Trophoblast cell (in vitro differentiated cells and primary cell): Measurements from ENCODE around the gene LRGUK. TPM values are rescaled to one million over a fixed set of nuclear protein-coding genes. Genes with fewer than 3 reads are reported as not detected.
"Not testable (repeated sequence)": the region's sequence is repeated elsewhere in the genome, so short reads cannot be mapped to it uniquely, and the experiment has no call there.

ENCODE experiments used
- DNase-seq, 2 donors: peaks; one replicate each; pipeline ENCODE4 v3.0.0-alpha.2; 2016
- H2AFZ ChIP-seq: 2 replicates; pipeline ENCODE4 v1.6.1; 2013; ENCODE audit warnings: low read length, moderate library complexity, mild to moderate bottlenecking; ENCODE audit not compliant: insufficient read depth, poor library complexity
- H2AK5ac ChIP-seq: 2 replicates; pipeline ENCODE4 v1.6.1; 2013; ENCODE audit warnings: mild to moderate bottlenecking, low read length
- H2BK120ac ChIP-seq: 2 replicates; pipeline ENCODE4 v1.6.1; 2013; ENCODE audit warnings: low read length, mild to moderate bottlenecking, moderate library complexity; ENCODE audit not compliant: insufficient read depth, poor library complexity
- H2BK12ac ChIP-seq: 2 replicates; pipeline ENCODE4 v1.6.1; 2013; ENCODE audit warnings: mild to moderate bottlenecking, low read length, moderate library complexity
- H2BK5ac ChIP-seq: 2 replicates; pipeline ENCODE4 v1.6.1; 2013; ENCODE audit warnings: low read length, low read depth, moderate library complexity, mild to moderate bottlenecking; ENCODE audit not compliant: poor library complexity
- H3K14ac ChIP-seq: 2 replicates; pipeline ENCODE4 v1.6.1; 2013; ENCODE audit warnings: mild to moderate bottlenecking, low read length
- H3K18ac ChIP-seq: 2 replicates; pipeline ENCODE4 v1.6.1; 2013; ENCODE audit warnings: mild to moderate bottlenecking, low read length
- H3K23ac ChIP-seq: 2 replicates; pipeline ENCODE4 v1.6.1; 2013; ENCODE audit warnings: low read length
- H3K27ac ChIP-seq: 2 replicates; pipeline ENCODE4 v1.5.1; 2013; ENCODE audit warnings: low read depth, mild to moderate bottlenecking, inconsistent platforms, low read length, moderate library complexity
- H3K27me3 ChIP-seq: 2 replicates; pipeline ENCODE4 v1.6.1; 2013; ENCODE audit warnings: inconsistent platforms, mild to moderate bottlenecking, low read length, moderate library complexity; ENCODE audit not compliant: insufficient read depth
- H3K36me3 ChIP-seq, 2 experiments: 1 replicate in 1 of 2; 2 replicates in 1 of 2; pipeline ENCODE4 v1.6.1; 2013; ENCODE audit warnings: low read length in 2 of 2, mild to moderate bottlenecking in 2 of 2, moderate library complexity in 1 of 2; ENCODE audit not compliant: insufficient read depth in 2 of 2, control insufficient read depth in 1 of 2
- H3K4ac ChIP-seq: 2 replicates; pipeline ENCODE4 v1.6.1; 2013; ENCODE audit warnings: low read depth, mild to moderate bottlenecking, low read length, moderate library complexity
- H3K4me1 ChIP-seq, 2 experiments: 1 replicate in 1 of 2; 2 replicates in 1 of 2; pipeline ENCODE4 v1.6.1; 2013; ENCODE audit warnings: low read length in 2 of 2, mild to moderate bottlenecking in 2 of 2, moderate library complexity in 1 of 2; ENCODE audit not compliant: insufficient read depth in 2 of 2, control insufficient read depth in 1 of 2
- H3K4me2 ChIP-seq: 2 replicates; pipeline ENCODE4 v1.6.1; 2013; ENCODE audit warnings: inconsistent platforms, mild to moderate bottlenecking, low read length, moderate library complexity
- H3K4me3 ChIP-seq: 2 replicates; pipeline ENCODE4 v1.5.1; 2013; ENCODE audit warnings: mild to moderate bottlenecking, low read depth, low read length, inconsistent platforms
- H3K79me1 ChIP-seq: one replicate; pipeline ENCODE4 v1.6.1; 2013; ENCODE audit warnings: low read length
- H3K79me2 ChIP-seq: 2 replicates; pipeline ENCODE4 v1.6.1; 2013; ENCODE audit warnings: low read length, mild to moderate bottlenecking; ENCODE audit not compliant: control insufficient read depth, insufficient read depth, poor library complexity
- H3K9ac ChIP-seq: 2 replicates; pipeline ENCODE4 v1.6.1; 2013; ENCODE audit warnings: mild to moderate bottlenecking, low read length
- H3K9me3 ChIP-seq: 2 replicates; pipeline ENCODE4 v1.6.1; 2013; ENCODE audit warnings: low read depth, mild to moderate bottlenecking, control low read depth, inconsistent platforms, low read length; ENCODE audit not compliant: insufficient read depth
- H4K12ac ChIP-seq: 2 replicates; pipeline ENCODE4 v1.6.1; 2013; ENCODE audit warnings: low read depth, mild to moderate bottlenecking, low read length, moderate library complexity
- H4K8ac ChIP-seq: 2 replicates; pipeline ENCODE4 v1.6.1; 2013; ENCODE audit warnings: low read depth, mild to moderate bottlenecking, low read length, moderate library complexity
- H4K91ac ChIP-seq: one replicate; pipeline ENCODE4 v1.6.1; 2013; ENCODE audit warnings: low read depth, mild to moderate bottlenecking, low read length, moderate library complexity
- WGBS: extraction: QIAGEN DNeasy Blood & Tissue Kit; methylation state at CpG from one replicate; pipeline ENCODE4 v1.1.7; 2013; ENCODE audit warnings: missing lambda C conversion rate; ENCODE audit not compliant: insufficient read length, insufficient coverage; ENCODE audit errors: extremely low coverage; 5-methylcytosine and 5-hydroxymethylcytosine counted together
- polyA plus RNA-seq: library from polyadenylated mRNA; stranded (reverse); fragments of 200-250 nt; gene quantifications from 2 replicates; pipeline ENCODE4 v1.2.3, GENCODE V29; 2013

The LRGUK gene
- 0.17 and 0.18 TPM in 2 replicates for polyA plus RNA-seq

- Histone ChIP-seq H3K36me3 (no peaks in the 10 kb centered on the region), H3K14ac (no peak within 1 kb of the TSS), H3K4me2 (peak within 1 kb of the TSS; percentile 96), H2BK5ac (no peak within 1 kb of the TSS), H3K27ac (no peak within 1 kb of the TSS), H2AK5ac (no peak within 1 kb of the TSS), H2AFZ (peak within 1 kb of the TSS; percentile 85), H4K8ac (peak within 1 kb of the TSS; percentile 65), H3K9me3 (no peaks in the 10 kb centered on the region), H3K4ac (no peak within 1 kb of the TSS), H3K18ac (no peak within 1 kb of the TSS), H3K79me1 (no peaks in the 10 kb centered on the region), H3K4me1 (peaks cover 3% of the 10 kb centered on the region in 2 experiments), H4K91ac (no peak within 1 kb of the TSS), H3K79me2 (no peaks in the 10 kb centered on the region), H3K9ac (no peak within 1 kb of the TSS), H3K4me3 (peak within 1 kb of the TSS; percentile 72), H2BK12ac (no peak within 1 kb of the TSS), H2BK120ac (no peak within 1 kb of the TSS), H4K12ac (no peak within 1 kb of the TSS), H3K27me3 (no peaks in the 10 kb centered on the region), H3K23ac (no peak within 1 kb of the TSS)
- DNase-seq = peak; percentile 56 to 81
- WGBS = no CpG with 5 or more reads among the region's 43 CpGs
Observed at GRCh38 chr7:134126966-134127848, at the start of gene LRGUK. LRGUK (plus strand) TSS chr7:134127340; CDS start chr7:134127368, 28 bp downstream.

- not testable (repeated sequence) for H2AK5ac ChIP-seq, H3K14ac ChIP-seq, H3K27ac ChIP-seq, H2BK5ac ChIP-seq, H2BK12ac ChIP-seq, H3K27me3 ChIP-seq, H4K8ac ChIP-seq, DNase-seq, H3K4ac ChIP-seq, H2AFZ ChIP-seq, H3K18ac ChIP-seq, H3K79me1 ChIP-seq, H3K9ac ChIP-seq, H3K9me3 ChIP-seq, H4K91ac ChIP-seq, H3K23ac ChIP-seq, H3K4me3 ChIP-seq, H3K36me3 ChIP-seq, H2BK120ac ChIP-seq, H4K12ac ChIP-seq, H3K4me1 ChIP-seq, H3K4me2 ChIP-seq, H3K79me2 ChIP-seq
- no CpG with 5 or more reads among the region's 2 CpGs for WGBS
Observed at GRCh38 chr7:134077560-134077959, 49.6 kb upstream of the LRGUK start.

DNA sequence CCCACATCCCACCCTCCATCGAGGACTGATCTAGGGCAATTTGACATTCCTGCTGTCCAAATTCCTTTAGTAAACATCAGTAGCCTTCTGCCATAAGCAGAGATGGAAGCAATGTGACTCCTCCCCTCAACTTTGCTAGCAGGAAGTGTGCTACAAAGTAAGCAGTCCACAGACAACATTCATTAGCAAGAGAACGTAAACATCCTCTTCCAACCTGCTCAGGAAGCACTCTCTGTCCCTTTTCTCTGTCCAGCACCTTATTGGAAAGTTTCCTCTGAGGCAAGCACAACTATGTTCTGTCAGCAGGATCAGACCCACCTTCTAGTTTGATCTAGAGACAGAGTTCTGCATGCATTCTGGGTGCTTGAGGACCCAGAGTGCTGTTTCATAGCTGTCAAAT is 48.1 kb upstream of the LRGUK start:
- Histone ChIP-seq H3K79me1 (no peaks in the 10 kb centered on the region), H2AFZ (no peak overlapping the region), H2BK120ac (no peak overlapping the region), H3K14ac (no peak overlapping the region), H3K27ac (no peak overlapping the region), H3K9me3 (no peaks in the 10 kb centered on the region), H3K36me3 (no peaks in the 10 kb centered on the region), H4K91ac (no peak overlapping the region), H3K23ac (no peak overlapping the region), H2AK5ac (no peak overlapping the region), H2BK5ac (no peak overlapping the region), H3K4me2 (no peak overlapping the region), H4K8ac (no peak overlapping the region), H3K4me1 (peaks cover 0 to 3% of the 10 kb centered on the region in 2 experiments), H3K4ac (no peak overlapping the region), H3K9ac (no peak overlapping the region), H4K12ac (no peak overlapping the region), H3K18ac (no peak overlapping the region), H3K27me3 (no peaks in the 10 kb centered on the region), H3K79me2 (no peaks in the 10 kb centered on the region), H2BK12ac (no peak overlapping the region), H3K4me3 (no peak overlapping the region)
- WGBS = no CpG with 5 or more reads among the region's 2 CpGs
- DNase-seq = no peak

DNA sequence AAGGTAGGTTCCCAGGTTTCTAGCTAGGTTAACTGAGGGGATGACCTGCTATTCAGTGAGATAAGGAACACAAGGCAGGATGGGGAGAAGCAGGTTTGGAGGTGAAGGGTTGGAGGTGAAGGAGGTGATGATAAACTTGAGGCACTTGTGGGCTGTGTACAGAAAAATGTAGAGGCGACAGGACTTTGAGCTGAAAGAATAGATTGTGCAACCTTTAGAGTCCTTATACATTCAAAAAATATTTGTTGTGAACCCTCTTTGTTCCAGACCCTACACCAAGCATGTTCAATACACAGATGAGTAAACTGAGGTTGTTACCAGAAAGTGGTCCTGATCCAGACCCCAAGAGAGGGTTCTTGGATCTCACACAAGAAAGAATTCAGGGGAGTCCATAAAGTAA is 45.4 kb upstream of the LRGUK start:
- WGBS = no CpG with 5 or more reads among the region's 1 CpG
- Histone ChIP-seq H3K9me3 (no peaks in the 10 kb centered on the region), H2AK5ac (no peak overlapping the region), H2BK5ac (no peak overlapping the region), H2BK12ac (no peak overlapping the region), H3K14ac (no peak overlapping the region), H4K8ac (no peak overlapping the region), H2BK120ac (no peak overlapping the region), H3K79me1 (no peaks in the 10 kb centered on the region), H4K91ac (no peak overlapping the region), H3K4me2 (no peak overlapping the region), H2AFZ (no peak overlapping the region), H3K18ac (no peak overlapping the region), H3K36me3 (no peaks in the 10 kb centered on the region), H3K23ac (no peak overlapping the region), H3K27me3 (no peaks in the 10 kb centered on the region), H3K27ac (no peak overlapping the region), H3K4me1 (peaks cover 0 to 3% of the 10 kb centered on the region in 2 experiments), H3K9ac (no peak overlapping the region), H3K79me2 (no peaks in the 10 kb centered on the region), H3K4me3 (no peak overlapping the region), H4K12ac (no peak overlapping the region), H3K4ac (no peak overlapping the region)
- no peak for DNase-seq
